DOHH2 (cell line): ENCODE data around the gene SLC45A3.

Source experiments
- CTCF ChIP-seq: fragments of 200-600 bp; sonication (generic); IDR thresholded peaks from one replicate; pipeline ENCODE4 v1.5.1; 2014; ENCODE audit warnings: antibody characterized with exemption, mild to moderate bottlenecking, low read depth, low read length; ENCODE audit not compliant: poor library complexity, severe bottlenecking
- EZH2phosphoT487 ChIP-seq: fragments of 200-600 bp; sonication (generic); IDR thresholded peaks from 2 replicates; pipeline ENCODE4 v1.6.1; 2017; ENCODE audit warnings: borderline replicate concordance, mild to moderate bottlenecking, antibody characterized with exemption, low read length, moderate library complexity, mixed read lengths

GRCh38 chr1:205709059-205709398 lies 28.7 kb upstream of the SLC45A3 start:
- no peak for TF ChIP-seq CTCF
- no peak for TF ChIP-seq EZH2phosphoT487
